ENCODE data around the gene UNC5B. TPM values are rescaled to one million over a fixed set of nuclear protein-coding genes. Genes with fewer than 3 reads are reported as not detected.

Gene UNC5B
- polyA plus RNA-seq, 1 donor (not counting 4 experiments of a cell fraction or from before 2014, with no cell fraction given), result 1.1 TPM

- no peak for TF ChIP-seq EZH2 (IDR thresholded peaks at IDR 0.05; ENCODE audit: low read length)
- TF ChIP-seq CTCF (optimal IDR thresholded peaks at IDR 0.05 in 1 of 3, IDR thresholded peaks at IDR 0.05 in 1 of 3, conservative IDR thresholded peaks at IDR 0.05 in 1 of 3; ENCODE audit: extremely low read depth in 1 of 3, insufficient read depth in 2 of 3, low read length in 3 of 3), result no peak
- H3K9ac ChIP-seq (ENCODE audit: control insufficient read depth, extremely low read depth, insufficient read depth, low read length), result no peak overlapping the region
- no peaks in the 10 kb centered on the region for H3K79me2 ChIP-seq (ENCODE audit: control insufficient read depth, insufficient read depth, low read length)
- no peaks in the 10 kb centered on the region for H3K4me1 ChIP-seq (ENCODE audit: control insufficient read depth, extremely low read depth, insufficient read depth, low read length)
- H3K9me3 ChIP-seq (ENCODE audit: control insufficient read depth, low read depth, low read length), result no peaks in the 10 kb centered on the region
- H3K36me3 ChIP-seq (ENCODE audit: control insufficient read depth in 2 of 2, extremely low read depth in 1 of 2, insufficient read depth in 2 of 2, low read length in 2 of 2), result no peaks in the 10 kb centered on the region
- DNase-seq (ENCODE audit: low read depth, low spot score) (no peak), FAIRE-seq (no peak)
- no peaks in the 10 kb centered on the region for H3K27me3 ChIP-seq (ENCODE audit: control insufficient read depth, extremely low read depth, insufficient read depth, low read length)
- no peak overlapping the region for H3K27ac ChIP-seq (ENCODE audit: control insufficient read depth, insufficient read depth, low read length)
- no peak overlapping the region for H2AFZ ChIP-seq (ENCODE audit: control insufficient read depth, low read length)
- H3K9me1 ChIP-seq (ENCODE audit: control insufficient read depth, extremely low read depth, insufficient read depth, low read length), result no peaks in the 10 kb centered on the region
- H3K4me3 ChIP-seq (ENCODE audit: control insufficient read depth in 2 of 3, extremely low read depth in 1 of 3, insufficient read depth in 2 of 3, low read depth in 1 of 3, low read length in 3 of 3), result no peak overlapping the region
- peaks cover 5% of the 10 kb centered on the region for H4K20me1 ChIP-seq (ENCODE audit: control insufficient read depth, extremely low read depth, insufficient read depth, low read length)
- dilution Hi-C loops (cut with MboI; ENCODE audit: extremely low pct_ligation_motif_present, low sequenced_read_pairs), result no loop called here
- no peak overlapping the region for H3K4me2 ChIP-seq (ENCODE audit: control insufficient read depth, extremely low read depth, insufficient read depth, low read depth, low read length)
These were observed 69.4 kb downstream of the UNC5B start for GRCh38 chr10:71281646-71282322.

GRCh38 chr10:71282323-71282680 lies 69.9 kb downstream of the UNC5B start:
- DNase-seq (ENCODE audit: low read depth, low spot score) (no peak), FAIRE-seq (no peak)
- Histone ChIP-seq H3K27me3 (ENCODE audit: control insufficient read depth, extremely low read depth, insufficient read depth, low read length) (no peaks in the 10 kb centered on the region), H3K4me1 (ENCODE audit: control insufficient read depth, extremely low read depth, insufficient read depth, low read length) (no peaks in the 10 kb centered on the region), H2AFZ (ENCODE audit: control insufficient read depth, low read length) (no peak overlapping the region), H3K36me3 (ENCODE audit: control insufficient read depth in 2 of 2, extremely low read depth in 1 of 2, insufficient read depth in 2 of 2, low read length in 2 of 2) (peaks cover 0 to under 1% of the 10 kb centered on the region in 2 experiments), H3K4me3 (ENCODE audit: control insufficient read depth in 2 of 3, extremely low read depth in 1 of 3, insufficient read depth in 2 of 3, low read depth in 1 of 3, low read length in 3 of 3) (no peak overlapping the region), H3K79me2 (ENCODE audit: control insufficient read depth, insufficient read depth, low read length) (no peaks in the 10 kb centered on the region), H3K9ac (ENCODE audit: control insufficient read depth, extremely low read depth, insufficient read depth, low read length) (no peak overlapping the region), H4K20me1 (ENCODE audit: control insufficient read depth, extremely low read depth, insufficient read depth, low read length) (peaks cover 5% of the 10 kb centered on the region), H3K4me2 (ENCODE audit: control insufficient read depth, extremely low read depth, insufficient read depth, low read depth, low read length) (no peak overlapping the region), H3K27ac (ENCODE audit: control insufficient read depth, insufficient read depth, low read length) (no peak overlapping the region), H3K9me3 (ENCODE audit: control insufficient read depth, low read depth, low read length) (no peaks in the 10 kb centered on the region), H3K9me1 (ENCODE audit: control insufficient read depth, extremely low read depth, insufficient read depth, low read length) (no peaks in the 10 kb centered on the region)
- dilution Hi-C loops (cut with MboI; ENCODE audit: extremely low pct_ligation_motif_present, low sequenced_read_pairs), result no loop called here
- TF ChIP-seq CTCF (optimal IDR thresholded peaks at IDR 0.05 in 1 of 3, IDR thresholded peaks at IDR 0.05 in 1 of 3, conservative IDR thresholded peaks at IDR 0.05 in 1 of 3; ENCODE audit: extremely low read depth in 1 of 3, insufficient read depth in 2 of 3, low read length in 3 of 3), result no peak
- no peak for TF ChIP-seq EZH2 (IDR thresholded peaks at IDR 0.05; ENCODE audit: low read length)
